ENCODE data around the gene DYNLT2B. TPM values are rescaled to one million over a fixed set of nuclear protein-coding genes. Genes with fewer than 3 reads are reported as not detected.
"Not testable (repeated sequence)": the region's sequence is repeated elsewhere in the genome, so short reads cannot be mapped to it uniquely, and the experiment has no call there.

DYNLT2B gene
- total RNA-seq, 1 donor from 2014 or later: 9.1 TPM

GRCh38 chr3:196272826-196273225 lies 45.2 kb downstream of the DYNLT2B start:
- DNase-seq (ENCODE audit: low read depth): no peak

GRCh38 chr3:196270499-196270898 lies 47.5 kb downstream of the DYNLT2B start:
- DNase-seq (ENCODE audit: low read depth): no peak

GRCh38 chr3:196268284-196269163 lies 49.5 kb downstream of the DYNLT2B start:
- peak; percentile 35 for DNase-seq (ENCODE audit: low read depth)

DNA sequence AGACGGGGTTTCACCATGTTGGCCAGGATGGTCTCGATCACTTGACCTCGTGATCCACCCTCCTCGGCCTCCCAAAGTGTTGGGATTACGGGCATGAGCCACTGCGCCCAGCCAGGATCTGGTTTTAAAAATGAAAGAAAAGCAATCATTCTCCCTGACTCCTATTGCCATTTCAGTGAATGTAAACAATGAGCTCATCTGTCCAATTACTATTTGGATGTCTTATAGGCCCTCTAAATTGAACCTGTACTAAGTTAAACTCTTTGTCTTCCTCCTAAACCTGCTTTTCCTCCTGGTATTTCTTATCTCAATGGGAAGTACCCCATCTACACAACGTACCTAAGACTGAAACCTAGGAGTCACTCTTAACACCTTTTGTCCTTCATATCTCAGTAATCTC lies 54.2 kb downstream of the DYNLT2B start:
- no peak for DNase-seq (ENCODE audit: low read depth)

DNA sequence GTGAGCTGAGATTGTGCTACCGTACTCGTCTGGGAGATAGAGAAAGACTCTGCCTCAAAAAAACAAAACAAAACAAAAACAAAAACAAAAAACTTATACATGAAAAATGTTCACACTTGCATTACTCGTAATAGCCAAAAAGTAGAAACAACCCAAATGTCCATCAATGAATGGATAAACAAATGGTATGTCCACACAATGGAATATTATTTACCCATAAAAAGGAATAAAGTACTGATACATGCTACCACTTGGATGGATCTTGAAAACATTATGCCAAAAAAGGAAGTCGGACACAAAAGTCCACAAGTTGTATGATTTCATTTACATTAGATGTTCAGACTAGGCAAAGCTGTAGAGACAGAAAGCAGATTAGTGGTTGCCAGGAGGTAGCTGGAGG lies 57.3 kb downstream of the DYNLT2B start:
- no peak for DNase-seq (ENCODE audit: low read depth)

DNA sequence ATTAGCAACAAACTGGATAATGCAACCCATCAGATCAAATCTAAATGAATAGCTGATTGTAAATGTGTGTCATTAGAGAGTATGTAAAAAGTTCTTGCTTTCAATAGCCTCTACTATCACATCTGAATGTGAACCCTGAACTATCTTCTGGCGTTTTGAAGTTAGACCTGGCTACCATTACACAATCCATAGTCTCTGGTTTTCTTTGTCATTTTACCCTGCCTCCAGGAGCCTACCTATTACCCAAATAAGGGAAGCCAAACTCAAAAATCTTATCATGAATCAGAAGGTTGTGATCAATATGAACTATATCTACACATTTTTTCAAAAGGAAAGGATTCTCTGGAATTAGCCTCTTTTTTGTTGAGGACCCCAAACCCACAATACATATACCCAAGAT lies 62.3 kb downstream of the DYNLT2B start:
- DNase-seq (ENCODE audit: low read depth): no peak

- no peak for DNase-seq (ENCODE audit: low read depth)
Observed at GRCh38 chr3:196254376-196255283, 63.4 kb downstream of the DYNLT2B start.

- no peak for DNase-seq (ENCODE audit: low read depth)
Observed at GRCh38 chr3:196251918-196252317, 66.1 kb downstream of the DYNLT2B start.

GRCh38 chr3:196246612-196247308 lies 71.3 kb downstream of the DYNLT2B start:
- DNase-seq (ENCODE audit: low read depth): peak; percentile 39

DNA sequence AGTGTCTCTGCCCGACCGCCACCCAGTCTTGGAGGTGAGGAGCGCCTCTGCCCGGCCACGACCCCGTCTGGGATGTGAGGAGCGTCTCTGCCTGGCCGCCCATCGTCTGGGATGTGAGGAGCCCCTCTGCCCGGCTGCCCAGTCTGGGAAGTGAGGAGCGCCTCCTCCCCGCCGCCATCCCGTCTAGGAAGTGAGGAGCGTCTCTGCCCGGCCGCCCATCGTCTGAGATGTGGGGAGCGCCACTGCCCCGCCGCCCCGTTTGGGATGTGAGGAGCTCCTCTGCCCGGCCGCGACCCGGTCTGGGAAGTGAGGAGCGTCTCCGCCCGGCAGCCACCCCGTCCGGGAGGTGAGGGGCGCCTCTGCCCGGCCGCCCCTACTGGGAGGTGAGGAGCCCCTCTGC lies 73.9 kb downstream of the DYNLT2B start:
- not testable (repeated sequence) for DNase-seq (ENCODE audit: low read depth)

DNA sequence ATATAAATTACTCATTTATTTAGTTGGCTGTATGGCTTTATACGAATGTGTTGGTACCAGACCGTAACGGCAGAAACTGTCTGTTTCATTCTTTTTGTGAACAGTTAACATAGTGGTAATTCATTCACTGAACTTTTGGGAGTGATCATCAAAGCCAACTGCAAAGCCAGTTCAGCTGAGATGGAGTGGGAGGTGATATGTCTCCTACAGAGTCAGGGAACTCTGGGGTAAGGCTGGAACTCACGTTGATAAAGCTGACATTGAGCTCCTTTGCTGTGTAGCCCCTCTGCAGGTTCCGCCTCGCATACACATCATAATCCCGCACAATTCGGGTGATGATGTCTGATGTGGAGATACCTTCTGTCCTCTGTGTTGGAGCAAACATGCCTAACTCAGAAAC lies 76.3 kb downstream of the DYNLT2B start:
- no peak for DNase-seq (ENCODE audit: low read depth)

Other genes starting within 250 kb of the DYNLT2B start
- 69.1 and 106 TPM in 2 replicates for gene TFRC, start 236.2 kb downstream of the DYNLT2B start, total RNA-seq
- not detected in 2 replicates for gene ZDHHC19, start 106.8 kb downstream of the DYNLT2B start, total RNA-seq
- not detected in 2 replicates for gene SLC51A, start 101.7 kb downstream of the DYNLT2B start, total RNA-seq
- 66.2 and 83.6 TPM in 2 replicates for gene PCYT1A, start 30.5 kb downstream of the DYNLT2B start, total RNA-seq
- 2.4 and 2.7 TPM in 2 replicates for gene TM4SF19, start 20.1 kb upstream of the DYNLT2B start, total RNA-seq
- 10.5 and 13.3 TPM in 2 replicates for gene UBXN7, start 114.2 kb upstream of the DYNLT2B start, total RNA-seq
- 9.2 and 13.2 TPM in 2 replicates for gene RNF168, start 185.5 kb upstream of the DYNLT2B start, total RNA-seq
- 0.53 TPM in 1 of 2 replicates, not detected in the other for gene SMCO1, start 197.1 kb upstream of the DYNLT2B start, total RNA-seq